Upper lobe of left lung (tissue), 4 donors: ENCODE measurements around the gene ZFR2.

Source experiments
- EP300 ChIP-seq, 4 donors: sonication (generic); formaldehyde crosslinking; IDR thresholded peaks; one replicate each; pipeline ENCODE4 v1.5.1; 2017; ENCODE audit warnings: antibody characterized with exemption in 4 of 4, control low read depth in 2 of 4
- POLR2A ChIP-seq, 4 donors: fragments of 450-650 bp; IDR thresholded peaks; one replicate each; pipeline ENCODE4 v1.5.1; 2016 to 2017; ENCODE audit warnings: antibody characterized with exemption in 4 of 4, mild to moderate bottlenecking in 2 of 4
- POLR2AphosphoS5 ChIP-seq, 2 donors: sonication (generic); formaldehyde crosslinking; IDR thresholded peaks; one replicate each; pipeline ENCODE4 v1.5.1; 2017; ENCODE audit warnings: antibody characterized with exemption in 2 of 2
- TF ChIP-seq, protein P1 (sequence below), 6 experiments: fragments of 450-650 bp in 4 of 6; fragments of 200-600 bp in 2 of 6; sonication (generic) in 2 of 6; IDR thresholded peaks; one replicate each; pipeline ENCODE4 v1.5.1; 2016 to 2019; ENCODE audit warnings: antibody characterized with exemption in 6 of 6

DNA sequence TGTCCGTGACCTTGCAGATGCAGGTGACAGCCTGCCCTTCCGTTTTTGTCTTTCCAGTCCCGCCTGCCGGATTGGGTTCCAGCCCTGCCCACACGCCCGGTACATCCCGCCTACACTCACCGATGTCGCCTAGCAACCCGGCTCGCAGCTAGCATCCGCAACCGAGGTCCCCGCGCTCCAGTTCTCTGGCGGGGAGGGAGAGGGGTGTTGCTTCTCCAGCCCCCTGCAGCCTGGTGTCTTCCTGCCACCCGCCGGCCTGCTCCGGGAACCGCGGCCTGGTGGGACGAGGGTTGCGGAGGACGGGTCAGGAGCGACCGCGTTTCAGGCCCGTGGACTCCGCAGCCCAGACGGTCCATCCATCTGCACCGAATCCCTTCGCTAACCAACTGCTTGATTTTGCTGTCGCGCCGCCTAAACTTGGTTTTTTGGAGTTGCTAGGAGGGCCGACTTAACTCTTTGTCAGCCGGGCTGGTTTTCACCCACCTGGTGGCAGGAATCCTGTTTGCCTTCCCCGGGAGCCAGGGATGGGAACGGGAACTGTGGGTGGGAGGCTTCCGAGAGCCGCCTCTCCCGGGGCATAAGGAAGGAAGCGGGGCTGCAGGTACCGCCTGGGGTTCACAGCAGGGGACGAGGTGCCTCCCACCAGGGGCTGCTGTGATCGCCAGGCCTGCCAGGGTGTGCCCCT is 67.3 kb downstream of the ZFR2 start:
- TF ChIP-seq, protein P1, sequence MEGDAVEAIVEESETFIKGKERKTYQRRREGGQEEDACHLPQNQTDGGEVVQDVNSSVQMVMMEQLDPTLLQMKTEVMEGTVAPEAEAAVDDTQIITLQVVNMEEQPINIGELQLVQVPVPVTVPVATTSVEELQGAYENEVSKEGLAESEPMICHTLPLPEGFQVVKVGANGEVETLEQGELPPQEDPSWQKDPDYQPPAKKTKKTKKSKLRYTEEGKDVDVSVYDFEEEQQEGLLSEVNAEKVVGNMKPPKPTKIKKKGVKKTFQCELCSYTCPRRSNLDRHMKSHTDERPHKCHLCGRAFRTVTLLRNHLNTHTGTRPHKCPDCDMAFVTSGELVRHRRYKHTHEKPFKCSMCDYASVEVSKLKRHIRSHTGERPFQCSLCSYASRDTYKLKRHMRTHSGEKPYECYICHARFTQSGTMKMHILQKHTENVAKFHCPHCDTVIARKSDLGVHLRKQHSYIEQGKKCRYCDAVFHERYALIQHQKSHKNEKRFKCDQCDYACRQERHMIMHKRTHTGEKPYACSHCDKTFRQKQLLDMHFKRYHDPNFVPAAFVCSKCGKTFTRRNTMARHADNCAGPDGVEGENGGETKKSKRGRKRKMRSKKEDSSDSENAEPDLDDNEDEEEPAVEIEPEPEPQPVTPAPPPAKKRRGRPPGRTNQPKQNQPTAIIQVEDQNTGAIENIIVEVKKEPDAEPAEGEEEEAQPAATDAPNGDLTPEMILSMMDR (IDR thresholded peaks at IDR 0.05), result peak in 1 of 6 experiments; percentile 14
- TF ChIP-seq POLR2AphosphoS5 (IDR thresholded peaks at IDR 0.05) (no peak), POLR2A (IDR thresholded peaks at IDR 0.05) (no peak), EP300 (IDR thresholded peaks at IDR 0.05) (no peak)
